HG02943 (cell line): ENCODE results near the gene MT1HL1.

Experiments
- ATAC-seq: cut with Tn5 transposase; IDR thresholded peaks from one replicate; pipeline ENCODE4 v1.9.1; 2021; ENCODE audit warnings: mild to moderate bottlenecking, low read depth, moderate library complexity; ENCODE audit not compliant: unreplicated experiment

The MT1HL1 gene

DNA sequence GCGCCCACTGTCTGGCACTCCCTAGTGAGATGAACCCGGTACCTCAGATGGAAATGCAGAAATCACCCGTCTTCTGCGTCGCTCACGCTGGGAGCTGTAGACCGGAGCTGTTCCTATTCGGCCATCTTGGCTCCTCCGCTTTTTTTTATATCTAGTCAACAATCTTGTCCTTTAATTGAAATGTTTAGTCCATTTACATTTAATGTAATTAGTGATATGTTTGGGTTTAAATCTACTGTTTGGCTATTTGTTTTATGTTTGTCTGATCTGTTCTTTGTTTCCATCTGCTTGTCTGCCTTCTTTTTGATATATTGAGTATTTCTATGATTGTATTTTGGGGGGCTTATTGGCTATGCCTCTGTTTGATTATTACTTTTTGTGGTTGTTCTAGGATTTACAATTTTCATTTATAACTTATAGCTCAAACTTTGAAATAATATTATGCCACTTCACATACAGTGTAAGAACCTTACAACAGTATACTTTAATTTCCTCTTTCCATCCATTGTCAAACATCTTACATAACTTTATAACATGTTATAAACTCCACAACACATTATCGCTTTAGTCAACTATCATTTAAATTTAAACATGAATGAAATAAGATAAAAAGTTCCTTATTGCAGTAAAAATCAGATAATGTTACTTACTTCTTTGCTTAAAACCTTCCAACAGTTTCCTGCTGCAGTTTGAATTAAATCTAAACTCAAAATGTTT is 21.3 kb upstream of the MT1HL1 start:
- no peak for ATAC-seq

DNA sequence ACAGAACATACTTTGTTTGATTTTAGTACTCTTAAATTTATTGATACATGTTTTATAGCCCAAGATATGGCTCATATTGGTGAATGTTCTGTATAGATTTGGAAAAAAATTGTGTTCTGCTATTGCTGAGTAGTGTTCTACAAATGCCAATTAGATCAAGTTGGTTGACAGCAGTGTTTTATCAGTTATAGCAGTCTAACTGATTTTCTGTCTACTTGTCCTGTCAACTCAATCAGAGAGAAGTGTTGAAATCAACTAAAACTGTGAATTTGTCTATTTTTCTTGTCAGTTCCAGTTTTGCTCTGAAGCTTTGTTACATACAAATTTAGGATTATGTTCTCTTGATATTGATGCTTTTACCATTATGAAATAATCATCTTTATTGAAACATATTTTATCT is 14.7 kb upstream of the MT1HL1 start:
- no peak for ATAC-seq

DNA sequence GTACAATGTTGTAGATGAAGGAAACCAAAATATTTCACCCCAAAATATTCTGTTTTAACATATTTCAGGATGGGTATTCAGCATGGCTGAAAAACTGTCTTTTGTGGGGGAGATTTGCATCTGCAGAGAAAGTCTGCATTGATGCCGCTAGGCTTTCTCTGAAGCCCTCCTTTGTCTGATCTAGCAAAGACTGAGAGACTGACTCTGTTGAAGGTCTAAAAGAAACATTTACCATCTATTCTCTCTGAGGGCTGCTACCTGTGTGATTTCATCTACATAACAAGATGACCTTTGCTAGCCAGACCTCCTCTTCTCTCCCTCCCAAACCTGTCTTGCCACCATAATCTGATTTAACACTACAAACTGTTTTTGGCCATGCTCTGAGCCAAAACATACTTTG is 12.4 kb upstream of the MT1HL1 start:
- no peak for ATAC-seq

DNA sequence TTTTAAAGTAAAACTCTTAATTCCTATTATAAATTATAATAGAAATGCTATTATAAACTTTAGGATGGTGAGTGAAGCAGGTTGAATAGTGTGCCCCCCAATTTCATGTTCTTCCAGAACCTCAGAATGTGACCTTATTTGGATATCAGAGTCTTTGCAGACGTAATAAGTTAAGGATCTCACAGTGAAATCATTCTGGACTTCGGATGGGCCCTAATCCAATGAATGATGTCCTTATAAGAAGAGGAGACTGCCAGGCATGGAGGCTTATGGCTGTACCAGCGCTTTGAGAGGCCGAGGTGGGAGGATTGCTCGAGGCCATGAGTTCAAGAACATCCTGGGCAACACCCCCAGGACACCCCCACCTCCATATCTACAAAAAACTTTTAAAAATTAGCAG is 9.4 kb upstream of the MT1HL1 start:
- ATAC-seq = no peak

DNA sequence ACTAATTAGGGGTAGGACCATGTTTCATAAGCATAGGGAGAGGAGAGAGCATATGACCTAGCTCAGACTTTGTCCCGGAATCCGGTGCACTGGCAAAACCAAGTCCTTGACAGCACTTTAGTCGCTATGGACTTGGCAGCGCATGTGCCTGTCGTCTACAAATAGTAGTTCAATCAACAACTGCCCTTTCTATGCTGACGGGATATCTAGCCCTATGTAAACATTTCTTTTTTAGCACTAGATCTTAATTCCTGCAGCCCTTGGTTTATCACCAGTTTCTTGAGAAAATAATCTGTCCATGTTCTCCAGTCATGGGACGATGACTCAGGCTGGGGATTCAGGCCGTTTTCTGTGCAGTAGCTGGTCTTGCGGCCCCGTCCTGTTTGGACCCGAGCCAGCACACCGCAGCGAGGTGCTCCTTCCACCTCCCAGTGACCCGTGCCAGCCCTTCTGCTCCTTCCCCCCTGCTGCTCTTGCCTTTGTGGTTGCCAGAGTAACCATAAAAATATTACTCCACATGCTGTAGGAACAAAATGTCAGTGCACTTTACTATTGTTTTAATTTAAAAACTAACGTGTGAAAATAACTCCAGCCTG is 8.6 kb upstream of the MT1HL1 start:
- no peak for ATAC-seq

DNA sequence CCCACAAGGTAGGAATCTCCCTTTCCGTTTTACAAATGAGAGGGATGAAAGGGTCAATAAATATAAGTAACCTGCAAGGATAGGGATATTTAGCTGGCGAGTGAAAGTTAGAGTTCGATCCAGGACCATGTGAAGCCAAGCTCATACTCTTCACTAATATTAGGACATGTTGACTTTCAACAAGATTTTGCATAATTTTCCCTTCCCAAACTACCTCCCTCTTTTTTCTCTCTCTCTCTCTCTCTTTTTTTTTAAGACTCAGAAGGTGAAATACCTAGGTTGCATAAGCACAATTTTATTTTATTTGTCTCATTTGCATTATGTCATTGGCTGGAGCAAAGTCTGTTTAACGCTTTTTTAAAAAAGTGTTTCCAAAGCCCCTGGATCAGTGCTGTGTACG is 8.1 kb upstream of the MT1HL1 start:
- ATAC-seq = no peak

DNA sequence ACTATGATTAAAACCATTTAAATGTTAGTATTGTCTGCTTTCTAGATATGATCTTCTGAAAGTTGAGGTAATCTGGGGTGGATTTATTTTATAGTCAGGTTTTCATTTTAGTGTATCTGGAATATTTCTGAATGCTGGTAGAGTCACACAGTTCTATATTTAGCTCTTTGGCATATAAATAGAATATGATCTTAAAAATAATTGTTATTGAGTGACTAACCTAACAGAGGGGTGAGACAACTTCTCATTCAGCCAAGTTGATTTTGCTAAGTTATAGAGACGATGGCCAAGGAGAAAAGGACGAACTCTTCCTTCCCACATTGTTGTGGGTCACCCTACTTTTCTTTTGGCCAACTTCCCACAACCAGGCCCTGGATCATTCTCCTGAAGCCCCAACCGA is 7.2 kb upstream of the MT1HL1 start:
- ATAC-seq = no peak

DNA sequence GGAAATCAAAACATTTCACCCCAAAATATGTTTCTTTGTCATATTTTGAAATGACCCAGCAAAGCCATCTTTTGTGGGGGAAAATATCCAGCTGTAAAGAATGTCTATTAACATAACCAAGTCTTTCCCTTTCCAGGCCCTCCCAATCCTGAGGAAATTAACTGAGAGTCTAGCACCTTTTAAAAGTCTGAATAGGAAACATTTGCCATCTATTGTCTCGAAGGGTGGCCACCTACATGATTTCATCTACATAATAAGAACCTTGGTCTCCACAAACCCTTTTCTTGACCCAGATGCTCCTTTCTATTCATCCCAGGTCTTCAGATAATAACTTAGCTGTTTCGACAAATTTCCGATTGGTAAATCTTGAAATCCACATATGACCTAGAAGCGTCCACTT is 5.4 kb upstream of the MT1HL1 start:
- no peak for ATAC-seq

DNA sequence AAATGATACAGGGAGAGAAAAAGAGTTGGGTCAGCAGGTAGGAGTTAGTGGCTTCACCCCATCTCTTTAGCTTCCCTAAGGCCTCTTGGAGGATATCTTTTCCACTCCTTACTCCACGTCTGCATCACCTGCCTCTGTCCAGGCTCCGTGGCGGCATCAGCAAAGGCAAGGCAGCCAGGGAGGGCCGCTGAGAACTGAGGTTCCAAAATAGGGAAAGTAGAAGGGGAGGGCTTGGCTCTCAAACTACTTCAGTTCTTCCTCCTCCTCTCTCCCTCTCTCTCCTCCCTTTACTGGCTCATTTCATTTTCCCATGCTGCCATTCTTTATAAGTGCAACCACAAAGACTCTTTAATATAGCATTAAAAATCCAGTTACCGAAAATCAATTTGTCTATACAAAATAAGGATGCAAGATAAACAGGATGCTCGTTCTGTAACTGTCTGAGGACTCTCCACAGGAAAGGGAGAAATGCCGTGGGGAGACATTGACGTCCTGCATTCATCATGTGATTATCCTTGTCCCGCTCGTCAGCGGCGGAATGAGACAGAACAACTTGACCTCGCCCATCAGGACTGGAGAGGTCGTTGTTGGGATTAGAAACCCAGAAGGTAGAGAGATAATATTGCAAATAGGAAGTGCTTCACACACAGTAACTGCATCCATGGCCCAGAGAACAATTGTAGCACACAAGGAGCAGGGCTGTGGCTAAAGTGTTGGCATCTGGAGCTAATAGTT is 3.1 kb upstream of the MT1HL1 start:
- no peak for ATAC-seq

DNA sequence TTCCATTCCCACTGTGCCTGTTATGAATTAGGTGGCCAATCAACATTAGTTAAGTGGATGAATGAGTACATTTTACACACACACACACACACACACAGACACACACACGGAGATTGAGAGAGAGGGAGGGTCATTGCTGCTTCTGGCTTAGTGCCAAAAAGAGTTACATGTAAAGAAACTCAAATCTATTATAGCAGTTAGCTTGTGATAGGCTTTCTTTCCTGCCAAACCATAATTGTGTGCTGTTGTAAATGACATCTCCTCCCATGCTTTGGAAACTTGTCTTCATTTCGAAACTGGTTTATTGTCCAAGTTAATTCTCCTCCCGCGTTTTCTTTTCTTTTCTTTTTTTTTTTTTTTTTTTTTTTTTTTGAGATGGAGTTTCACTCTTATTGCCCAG is 1.4 kb upstream of the MT1HL1 start:
- ATAC-seq = no peak

DNA sequence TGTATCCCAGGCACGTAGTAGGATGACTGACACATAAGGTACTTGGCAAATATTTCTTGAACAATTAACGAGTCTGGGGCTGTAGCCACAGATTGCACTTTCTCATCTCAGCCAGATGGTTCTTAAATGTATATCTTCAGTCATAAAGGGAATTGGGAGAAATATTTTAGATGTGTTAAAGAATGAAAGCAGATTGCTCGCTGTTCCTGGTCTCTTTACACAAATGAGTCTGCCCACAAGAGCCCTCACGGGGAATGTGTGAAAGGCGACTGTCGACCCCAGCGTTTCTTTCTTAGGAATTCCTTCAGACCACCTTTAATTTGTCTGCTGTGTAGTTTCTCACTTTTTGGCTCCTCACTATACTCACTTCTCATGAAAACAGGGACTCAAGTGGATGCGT is 725 bp downstream of the MT1HL1 start:
- no peak for ATAC-seq

DNA sequence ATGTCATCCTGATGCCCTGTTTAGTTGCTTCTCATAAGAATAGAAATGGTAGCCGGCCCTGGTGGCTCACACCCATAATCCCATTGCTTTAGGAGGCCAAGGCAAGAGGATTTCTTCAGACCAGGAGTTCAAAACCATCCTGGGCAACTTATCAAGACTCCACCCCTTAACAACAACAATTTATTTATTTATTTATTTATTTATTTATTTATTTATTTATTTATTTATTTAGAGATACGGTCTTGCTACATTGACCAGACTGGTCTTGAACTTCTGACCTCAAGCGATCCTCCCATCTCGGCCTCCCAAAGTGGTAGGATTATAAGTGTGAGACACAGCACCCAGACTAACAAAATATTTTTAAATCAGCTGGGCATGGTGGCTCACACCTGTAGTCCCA is 4.0 kb downstream of the MT1HL1 start:
- no peak for ATAC-seq

DNA sequence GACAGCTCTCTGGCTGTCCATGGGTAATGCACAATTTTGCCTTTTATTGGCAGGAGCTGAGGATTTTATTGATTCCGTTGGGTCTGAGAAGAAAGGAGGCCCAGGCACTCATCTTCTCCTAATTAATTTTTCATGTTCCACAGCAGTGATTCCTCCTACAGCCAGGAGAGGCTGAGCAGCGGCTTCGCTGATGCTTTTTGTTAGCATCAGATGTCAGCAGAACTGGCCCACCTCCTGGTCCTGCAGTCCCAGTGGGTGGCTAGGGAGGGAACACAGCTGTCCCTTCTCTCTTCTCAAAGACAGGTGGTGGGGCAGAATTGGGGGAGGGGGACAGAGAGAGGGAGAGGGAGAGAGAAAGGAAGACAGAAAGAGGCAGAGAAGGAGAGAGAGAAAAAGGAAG is 5.7 kb downstream of the MT1HL1 start:
- no peak for ATAC-seq

DNA sequence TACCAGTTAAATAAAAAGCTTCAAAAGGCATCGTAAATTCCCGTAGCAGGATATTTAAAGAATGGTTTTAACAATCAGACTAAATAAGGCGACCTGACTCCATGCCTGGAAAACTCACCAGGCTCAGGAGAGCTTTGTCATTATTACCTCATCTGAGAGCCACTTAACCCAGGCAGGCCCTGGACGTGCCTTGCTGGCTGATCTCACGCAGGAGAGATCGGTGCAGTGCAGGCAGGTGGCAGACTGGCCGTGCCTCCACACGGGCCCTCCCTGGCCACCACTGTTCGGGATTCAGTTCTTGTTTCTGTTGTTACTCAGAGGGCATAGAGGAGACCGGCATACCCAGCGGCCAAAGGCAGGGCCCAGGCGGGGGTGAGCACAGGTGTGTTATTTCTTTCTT is 6.4 kb downstream of the MT1HL1 start:
- no peak for ATAC-seq

DNA sequence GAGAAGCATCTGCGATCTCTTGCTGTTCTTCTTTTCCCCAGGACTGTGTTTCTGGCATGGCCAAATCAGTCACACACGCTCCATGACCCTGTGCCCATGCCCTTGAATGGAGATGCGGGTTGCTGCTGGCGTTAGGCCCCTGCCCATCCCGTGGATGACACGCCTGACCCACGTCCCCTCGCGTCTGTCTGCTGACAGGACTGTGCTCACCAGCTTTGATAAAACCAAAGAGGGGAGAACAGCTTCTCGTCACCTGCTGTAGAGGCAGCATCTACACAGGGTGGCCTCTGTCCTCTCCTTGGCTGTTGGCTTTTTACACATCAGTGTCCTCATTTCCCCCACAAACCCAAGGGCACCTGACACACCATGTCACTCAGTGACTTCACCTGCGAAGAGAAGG is 6.9 kb downstream of the MT1HL1 start:
- no peak for ATAC-seq

DNA sequence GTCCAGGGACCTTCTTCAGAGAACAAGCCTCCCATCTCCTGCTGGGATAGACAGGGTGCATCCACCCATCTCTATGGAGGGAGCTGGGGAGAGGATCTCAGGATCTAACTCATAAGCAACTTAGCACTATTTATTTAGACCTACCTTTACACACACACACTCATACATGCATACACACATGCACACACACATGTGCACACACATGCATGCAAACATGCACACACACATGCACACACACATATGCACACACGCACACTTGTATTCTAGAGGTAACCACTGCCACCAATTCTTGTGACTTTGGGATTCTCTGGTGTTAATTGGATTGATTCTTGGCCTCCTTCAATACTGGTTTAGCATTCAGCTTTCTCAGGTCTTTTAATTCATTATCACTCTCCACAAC is 9.8 kb downstream of the MT1HL1 start:
- no peak for ATAC-seq

DNA sequence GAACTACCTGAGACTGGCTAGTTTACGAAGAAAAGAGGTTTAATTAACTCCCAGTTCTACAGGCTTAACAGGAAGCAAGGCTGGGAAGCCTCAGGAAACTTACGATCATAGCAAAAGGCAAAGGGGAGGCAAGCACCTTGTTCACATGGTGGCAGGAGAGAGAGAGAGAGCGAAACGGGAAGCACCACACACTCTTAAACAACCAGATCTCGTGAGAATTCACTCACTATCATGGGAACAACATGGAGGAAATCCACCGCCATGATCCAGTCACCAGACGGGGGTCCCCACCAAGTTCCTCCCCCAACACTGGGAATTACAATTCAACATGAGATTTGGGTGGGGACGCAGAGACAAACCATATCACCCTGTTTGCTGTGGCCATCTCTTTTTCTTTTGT is 11.8 kb downstream of the MT1HL1 start:
- no peak for ATAC-seq

DNA sequence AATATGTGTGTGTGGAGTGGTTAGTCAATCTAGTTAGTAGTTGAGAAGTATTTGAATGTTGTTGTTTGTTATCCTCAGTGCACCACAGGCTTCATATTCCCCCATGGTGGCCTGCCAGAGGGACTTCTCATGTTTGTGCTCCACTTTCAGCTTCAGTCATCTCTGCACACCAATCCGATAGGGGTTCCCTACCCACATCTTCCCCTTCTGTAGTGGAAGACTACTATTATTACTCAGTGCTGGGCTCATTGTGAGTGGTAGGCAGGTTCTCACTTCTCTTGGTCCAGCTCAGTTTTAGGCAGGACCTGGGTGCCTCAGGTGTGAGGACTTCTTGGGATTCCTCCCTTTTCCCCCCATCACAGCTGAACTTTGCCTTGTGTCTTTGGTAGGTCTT is 14.2 kb downstream of the MT1HL1 start:
- ATAC-seq = no peak

DNA sequence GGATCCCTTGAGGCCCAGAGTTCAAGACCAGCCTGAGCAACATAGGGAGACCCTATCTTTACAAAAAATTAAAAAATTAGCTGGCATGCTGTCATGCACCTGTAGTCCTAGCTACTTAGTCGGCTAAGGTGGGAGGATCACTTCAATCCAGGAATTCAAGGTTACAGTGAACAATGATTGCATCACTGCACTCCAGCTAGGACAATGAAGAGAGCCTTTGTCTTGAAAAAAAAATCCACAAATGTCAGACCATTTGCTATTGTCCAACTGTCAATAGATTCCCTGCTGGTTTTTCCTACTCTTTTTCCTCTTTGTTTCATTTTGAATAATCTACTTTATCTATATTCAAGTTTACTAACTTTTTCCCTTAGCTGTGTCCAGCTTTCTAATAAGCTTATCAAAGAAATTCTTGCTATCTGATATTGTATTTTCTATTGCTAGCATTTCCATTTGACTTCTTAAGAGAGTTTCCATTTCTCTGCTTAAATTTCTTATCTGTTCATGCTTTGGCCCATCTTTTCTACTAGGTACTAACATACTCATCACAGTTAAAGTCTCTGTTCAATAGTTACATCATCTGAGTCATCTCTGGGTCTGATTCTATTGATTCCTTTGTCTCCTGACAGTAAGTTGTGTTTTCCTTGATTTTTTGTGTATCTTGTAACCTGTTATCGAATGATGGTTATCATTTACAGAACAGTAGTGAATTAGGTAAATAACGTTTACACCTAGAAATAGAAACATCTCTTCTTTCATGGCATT is 14.8 kb downstream of the MT1HL1 start:
- no peak for ATAC-seq

DNA sequence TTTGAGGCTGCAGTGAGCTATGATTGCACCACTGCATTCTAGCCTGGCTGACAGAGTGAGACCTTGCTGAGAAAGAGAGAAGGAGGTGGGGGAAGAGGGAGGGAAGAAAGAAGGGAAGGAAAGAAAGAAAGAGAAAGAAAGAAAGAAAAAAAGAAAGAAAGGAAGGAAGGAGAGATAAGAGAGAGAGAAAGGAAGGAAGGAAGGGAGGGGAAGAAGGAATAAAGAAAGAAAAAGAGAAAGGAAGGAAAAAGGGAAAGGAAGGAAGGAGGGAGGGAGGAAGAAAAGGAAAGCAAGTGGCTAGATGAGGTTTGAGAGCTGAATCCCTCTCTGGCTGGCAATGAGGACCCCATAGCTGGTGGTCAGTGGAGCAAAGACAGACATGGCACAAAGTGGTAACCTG is 20.4 kb downstream of the MT1HL1 start:
- no peak for ATAC-seq

DNA sequence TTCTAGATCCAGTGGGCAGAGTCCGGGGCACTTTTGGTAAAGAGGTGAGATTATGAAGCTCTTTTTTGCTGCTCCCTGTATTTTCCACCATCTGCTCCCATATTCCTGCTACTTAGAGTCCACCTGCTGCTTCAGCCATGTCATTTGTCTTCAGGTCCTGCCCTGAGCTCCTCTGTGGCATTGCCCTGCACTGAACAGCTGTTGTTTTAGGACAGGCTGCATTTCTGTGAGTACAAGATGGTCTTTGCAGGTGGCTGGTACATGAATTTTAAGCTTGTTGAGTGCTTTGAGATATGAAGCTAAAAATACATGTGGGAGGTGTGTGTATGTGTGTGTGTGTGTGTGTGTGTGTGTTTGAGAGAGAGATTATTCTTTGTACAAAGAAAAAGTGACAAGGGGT is 21.9 kb downstream of the MT1HL1 start:
- no peak for ATAC-seq
